ENCODE measurements around the gene SEMA6B. TPM values are rescaled to one million over a fixed set of nuclear protein-coding genes. Genes with fewer than 3 reads are reported as not detected.
A peak's percentile ranks its signal among the peaks of the same experiment; 100 is the strongest.

Gene SEMA6B
- total RNA-seq, 2 experiments from 2014 or later, result 0.17 TPM; not detected in 1

GRCh38 chr19:4504891-4505569 lies 54.5 kb downstream of the SEMA6B start:
- Mint-ChIP-seq H3K4me3 (no peak overlapping the region), H3K27me3 (ENCODE audit: low read depth) (no peaks in the 10 kb centered on the region), H3K27ac (no peak overlapping the region), H3K9me3 (no peaks in the 10 kb centered on the region), H3K4me1 (ENCODE audit: low read depth) (peaks cover 6% of the 10 kb centered on the region), H3K36me3 (ENCODE audit: low read depth) (peaks cover 1% of the 10 kb centered on the region)
- CTCF ChIA-PET, result no interaction called here
- DNase-seq, result no peak
- intact Hi-C loops (cut with micrococcal nuclease), result no loop called here

DNA sequence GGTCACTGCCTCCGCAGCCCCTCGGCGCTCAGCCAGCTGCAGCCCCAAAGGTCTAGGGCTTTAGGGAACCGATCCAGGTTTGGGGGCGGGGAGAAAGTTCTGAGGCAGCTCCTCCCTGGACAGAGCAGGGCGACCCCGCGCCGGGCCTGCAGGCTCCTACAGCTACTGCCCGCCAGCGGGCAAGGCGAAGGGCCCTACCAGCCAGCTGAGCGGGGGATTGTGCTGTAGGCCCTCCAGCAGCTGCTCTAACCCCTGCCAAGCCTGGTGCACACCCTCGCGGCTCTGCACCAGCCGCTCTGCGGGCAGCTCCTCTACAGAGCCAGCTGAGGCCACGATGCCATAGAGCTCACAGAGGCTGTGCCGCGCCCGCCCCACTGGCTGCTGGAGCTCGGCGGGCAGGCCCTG lies 55.2 kb downstream of the SEMA6B start:
- H3K9me3 Mint-ChIP-seq, result no peaks in the 10 kb centered on the region
- no peak overlapping the region for H3K4me3 Mint-ChIP-seq
- CTCF ChIA-PET, result interaction anchor here (0.6 kb wide), 1 partner anchor 55 kb away, joined by 3 read pairs; no protein-coding TSS in a partner anchor
- H3K27ac Mint-ChIP-seq, result no peak overlapping the region
- H3K36me3 Mint-ChIP-seq (ENCODE audit: low read depth), result peaks cover 1% of the 10 kb centered on the region
- intact Hi-C loops (cut with micrococcal nuclease), result no loop called here
- no peaks in the 10 kb centered on the region for H3K27me3 Mint-ChIP-seq (ENCODE audit: low read depth)
- peaks cover 6% of the 10 kb centered on the region for H3K4me1 Mint-ChIP-seq (ENCODE audit: low read depth)
- DNase-seq, result no peak

- intact Hi-C loops (cut with micrococcal nuclease), result no loop called here
- CTCF ChIA-PET, result interaction anchor here (0.6 kb wide), 1 partner anchor 55 kb away, joined by 3 read pairs; no protein-coding TSS in a partner anchor
- Mint-ChIP-seq H3K9me3 (no peaks in the 10 kb centered on the region), H3K36me3 (ENCODE audit: low read depth) (peaks cover 1% of the 10 kb centered on the region), H3K27me3 (ENCODE audit: low read depth) (no peaks in the 10 kb centered on the region), H3K4me3 (no peak overlapping the region), H3K4me1 (ENCODE audit: low read depth) (peaks cover 6% of the 10 kb centered on the region), H3K27ac (no peak overlapping the region)
- DNase-seq, result no peak
These were observed 55.7 kb downstream of the SEMA6B start for GRCh38 chr19:4503825-4504170.

- Mint-ChIP-seq H3K4me3 (no peak overlapping the region), H3K36me3 (ENCODE audit: low read depth) (peaks cover 1% of the 10 kb centered on the region), H3K27ac (no peak overlapping the region), H3K27me3 (ENCODE audit: low read depth) (no peaks in the 10 kb centered on the region), H3K9me3 (no peaks in the 10 kb centered on the region), H3K4me1 (ENCODE audit: low read depth) (peaks cover 6% of the 10 kb centered on the region)
- no peak for DNase-seq
- intact Hi-C loops (cut with micrococcal nuclease), result no loop called here
- CTCF ChIA-PET, result no interaction called here
These were observed 56.2 kb downstream of the SEMA6B start for GRCh38 chr19:4503132-4503824.

DNA sequence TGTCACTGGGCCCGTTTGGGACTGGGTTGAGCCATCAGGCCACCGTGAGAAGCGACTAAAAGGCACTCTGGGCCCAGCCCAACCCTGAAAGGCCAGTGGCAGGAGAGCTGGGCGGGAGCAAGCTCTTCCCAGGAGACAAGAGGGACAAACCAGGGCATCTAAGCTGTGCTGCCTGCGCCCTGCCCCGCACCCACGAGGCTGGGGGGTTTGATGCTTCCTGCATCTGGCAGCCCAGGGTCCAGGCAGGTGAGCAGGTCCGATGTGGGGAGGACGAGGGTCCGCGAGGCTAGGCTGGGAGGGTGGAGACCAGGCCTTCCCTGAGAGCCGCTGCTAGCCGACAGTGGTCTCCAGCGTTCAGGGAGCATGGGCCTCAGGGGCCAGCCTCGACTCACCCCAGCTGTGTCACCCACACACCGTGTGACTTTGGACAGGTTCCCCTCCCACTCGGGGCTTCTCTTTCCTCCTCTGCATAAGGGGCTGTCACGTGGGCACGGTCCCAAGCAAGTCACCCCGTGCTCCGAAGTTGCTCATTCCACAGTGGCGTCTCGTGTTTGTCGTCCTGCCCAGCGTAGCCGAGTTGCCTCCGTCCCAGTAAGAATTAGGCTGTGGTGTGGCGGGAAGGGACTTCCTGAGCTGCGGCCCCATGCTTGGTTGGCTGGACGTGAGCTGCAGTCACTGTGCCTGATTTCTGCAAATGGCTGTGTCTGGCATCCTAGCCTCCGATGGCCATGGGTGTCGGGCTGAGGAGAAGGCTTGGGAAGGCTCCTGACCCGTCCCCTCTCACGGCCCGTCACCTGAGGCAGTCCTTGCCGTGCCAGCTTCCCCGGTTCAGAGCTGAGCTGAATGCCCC lies 57.0 kb downstream of the SEMA6B start:
- H3K27me3 Mint-ChIP-seq (ENCODE audit: low read depth), result no peaks in the 10 kb centered on the region
- no peak for DNase-seq
- CTCF ChIA-PET, result no interaction called here
- peaks cover 1% of the 10 kb centered on the region for H3K36me3 Mint-ChIP-seq (ENCODE audit: low read depth)
- no peak overlapping the region for H3K4me3 Mint-ChIP-seq
- H3K4me1 Mint-ChIP-seq (ENCODE audit: low read depth), result peaks cover 6% of the 10 kb centered on the region
- intact Hi-C loops (cut with micrococcal nuclease), result no loop called here
- no peaks in the 10 kb centered on the region for H3K9me3 Mint-ChIP-seq
- H3K27ac Mint-ChIP-seq, result no peak overlapping the region

GRCh38 chr19:4501691-4502090 lies 57.8 kb downstream of the SEMA6B start:
- CTCF ChIA-PET, result no interaction called here
- peaks cover 5% of the 10 kb centered on the region for H3K4me1 Mint-ChIP-seq (ENCODE audit: low read depth)
- no peaks in the 10 kb centered on the region for H3K27me3 Mint-ChIP-seq (ENCODE audit: low read depth)
- DNase-seq, result no peak
- no peak overlapping the region for H3K4me3 Mint-ChIP-seq
- H3K9me3 Mint-ChIP-seq, result no peaks in the 10 kb centered on the region
- H3K27ac Mint-ChIP-seq, result no peak overlapping the region
- peaks cover 1% of the 10 kb centered on the region for H3K36me3 Mint-ChIP-seq (ENCODE audit: low read depth)
- intact Hi-C loops (cut with micrococcal nuclease), result no loop called here

DNA sequence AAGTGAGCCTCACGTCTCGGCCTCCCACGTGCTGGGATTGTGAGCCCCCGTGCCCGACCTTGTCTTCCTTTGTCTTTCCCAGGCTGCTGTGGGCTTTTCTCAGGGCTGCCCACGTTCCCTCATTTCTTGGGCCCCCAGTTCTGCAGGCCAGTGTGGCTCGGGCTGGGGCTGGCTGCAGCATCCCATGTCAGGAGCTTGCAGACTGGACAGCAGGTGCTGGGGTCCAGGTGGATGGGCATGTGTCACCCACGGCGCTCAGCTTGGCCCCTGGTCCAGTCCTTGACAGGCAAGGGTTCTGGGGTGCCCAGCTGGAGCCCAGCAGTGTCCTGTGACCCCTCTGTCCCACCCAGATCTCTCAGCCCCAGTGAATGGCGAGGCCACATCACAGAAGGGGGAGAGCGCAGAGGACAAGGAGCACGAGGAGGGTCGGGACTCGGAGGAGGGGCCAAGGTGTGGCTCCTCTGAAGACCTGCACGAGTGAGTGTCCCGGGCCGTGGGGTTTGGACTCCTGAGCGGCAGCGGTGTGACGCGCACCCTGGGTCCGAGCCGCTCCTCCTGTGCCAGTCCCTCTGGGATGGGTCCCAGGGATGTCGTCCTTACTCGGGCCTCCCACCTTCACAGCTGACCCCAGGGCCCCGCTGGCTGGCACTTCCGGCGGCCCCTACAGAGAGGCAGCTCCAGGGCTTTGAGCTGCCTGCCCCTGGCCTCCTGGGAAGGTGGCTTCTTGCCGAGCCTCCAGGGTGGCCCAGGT lies 58.5 kb downstream of the SEMA6B start:
- Mint-ChIP-seq H3K27ac (no peak overlapping the region), H3K36me3 (ENCODE audit: low read depth) (peaks cover 1% of the 10 kb centered on the region), H3K9me3 (no peaks in the 10 kb centered on the region), H3K4me3 (no peak overlapping the region), H3K4me1 (ENCODE audit: low read depth) (no peaks in the 10 kb centered on the region), H3K27me3 (ENCODE audit: low read depth) (no peaks in the 10 kb centered on the region)
- intact Hi-C loops (cut with micrococcal nuclease), result no loop called here
- CTCF ChIA-PET, result no interaction called here
- DNase-seq, result no peak

DNA sequence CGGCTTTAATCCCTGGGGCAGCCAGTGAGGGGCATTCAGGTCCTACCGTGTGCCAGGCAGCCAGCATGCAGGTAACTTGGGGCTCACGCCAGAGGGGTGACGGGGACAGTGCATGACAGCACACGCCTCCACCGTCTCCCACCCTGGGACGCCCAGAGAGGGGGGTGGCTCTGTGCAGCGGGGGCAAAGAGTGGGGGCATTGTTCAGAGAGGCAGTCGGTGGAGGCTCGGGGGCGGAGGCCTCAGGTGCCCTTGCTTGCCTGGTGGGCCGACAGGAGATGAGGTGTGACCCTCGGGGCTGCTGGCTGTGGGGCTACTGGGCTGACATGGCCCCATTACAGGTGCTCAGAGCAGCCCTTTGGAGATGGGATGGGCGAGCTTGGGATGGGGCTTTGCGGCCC lies 59.6 kb downstream of the SEMA6B start:
- intact Hi-C loops (cut with micrococcal nuclease), result no loop called here
- Mint-ChIP-seq H3K9me3 (no peaks in the 10 kb centered on the region), H3K36me3 (ENCODE audit: low read depth) (peaks cover 4% of the 10 kb centered on the region), H3K4me3 (no peak overlapping the region), H3K4me1 (ENCODE audit: low read depth) (no peaks in the 10 kb centered on the region), H3K27me3 (ENCODE audit: low read depth) (no peaks in the 10 kb centered on the region), H3K27ac (no peak overlapping the region)
- CTCF ChIA-PET, result interaction anchor here (2.4 kb wide), 1 partner anchor 25 kb away, joined by 7 read pairs; no protein-coding TSS in a partner anchor
- DNase-seq, result no peak

GRCh38 chr19:4499318-4499717 lies 60.2 kb downstream of the SEMA6B start:
- CTCF ChIA-PET, result interaction anchor here (2.4 kb wide), 1 partner anchor 26 kb away, joined by 7 read pairs; no protein-coding TSS in a partner anchor
- peaks cover 6% of the 10 kb centered on the region for H3K36me3 Mint-ChIP-seq (ENCODE audit: low read depth)

DNA sequence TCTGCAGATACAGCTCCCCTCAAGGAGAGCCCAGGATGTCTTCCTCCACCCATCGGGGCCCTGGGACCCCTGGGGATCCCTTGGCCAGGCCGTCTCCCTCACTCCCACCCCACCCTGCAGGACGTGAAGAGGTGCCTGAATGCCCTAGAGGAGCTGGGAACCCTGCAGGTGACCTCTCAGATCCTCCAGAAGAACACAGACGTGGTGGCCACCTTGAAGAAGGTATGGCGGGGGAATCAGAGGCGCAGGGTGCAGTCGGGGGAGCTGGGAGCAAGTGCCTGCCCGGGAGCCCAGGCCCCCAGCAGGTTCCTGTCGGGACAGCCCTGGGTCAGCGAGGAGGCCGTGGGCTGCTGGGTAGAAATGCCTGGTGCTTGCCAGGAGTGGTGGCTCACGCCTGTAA lies 60.8 kb downstream of the SEMA6B start:
- CTCF ChIA-PET, result interaction anchor here (2.4 kb wide), 1 partner anchor 26 kb away, joined by 7 read pairs; no protein-coding TSS in a partner anchor
- Mint-ChIP-seq H3K27ac (no peak overlapping the region), H3K27me3 (ENCODE audit: low read depth) (no peaks in the 10 kb centered on the region), H3K36me3 (ENCODE audit: low read depth) (peaks cover 6% of the 10 kb centered on the region), H3K4me1 (ENCODE audit: low read depth) (no peaks in the 10 kb centered on the region), H3K4me3 (no peak overlapping the region), H3K9me3 (no peaks in the 10 kb centered on the region)
- DNase-seq, result no peak
- intact Hi-C loops (cut with micrococcal nuclease), result no loop called here

More at GRCh38 chr19:4499318-4499717, 60.2 kb downstream of the SEMA6B start:
- peak overlapping the region; percentile 19 for H3K27ac Mint-ChIP-seq
- no peak overlapping the region for H3K4me3 Mint-ChIP-seq
- no peaks in the 10 kb centered on the region for H3K4me1 Mint-ChIP-seq (ENCODE audit: low read depth)
- intact Hi-C loops (cut with micrococcal nuclease), result no loop called here
- no peak for DNase-seq
- H3K9me3 Mint-ChIP-seq, result no peaks in the 10 kb centered on the region
- H3K27me3 Mint-ChIP-seq (ENCODE audit: low read depth), result no peaks in the 10 kb centered on the region

- Mint-ChIP-seq H3K4me1 (ENCODE audit: low read depth) (no peaks in the 10 kb centered on the region), H3K27me3 (ENCODE audit: low read depth) (no peaks in the 10 kb centered on the region), H3K4me3 (no peak overlapping the region), H3K36me3 (ENCODE audit: low read depth) (peaks cover 6% of the 10 kb centered on the region), H3K27ac (no peak overlapping the region), H3K9me3 (no peaks in the 10 kb centered on the region)
- DNase-seq, result no peak
- intact Hi-C loops (cut with micrococcal nuclease), result no loop called here
- CTCF ChIA-PET, result interaction anchor here (2.4 kb wide), 1 partner anchor 27 kb away, joined by 7 read pairs; no protein-coding TSS in a partner anchor
These were observed 61.6 kb downstream of the SEMA6B start for GRCh38 chr19:4497770-4498389.

Data from activated naive CD4-positive, alpha-beta T cell treated with anti-CD3 and anti-CD28 coated beads for 36 hours (primary cell).